Activated CD4-positive, alpha-beta T cell treated with anti-CD3 and anti-CD28 coated beads, Interleukin-2, Interleukin-6, amounts not matched to agents 100 ng/mL and 50 ng/mL, durations not matched to agents 16 hours and 8 hours (primary cell): ENCODE data around the gene OR8B8.
"Not testable (repeated sequence)": the region's sequence is repeated elsewhere in the genome, so short reads cannot be mapped to it uniquely, and the experiment has no call there.

Experiments used
- DNase-seq: peaks from one replicate; pipeline ENCODE4 v3.0.0-alpha.2; 2020

Gene OR8B8, protein sequence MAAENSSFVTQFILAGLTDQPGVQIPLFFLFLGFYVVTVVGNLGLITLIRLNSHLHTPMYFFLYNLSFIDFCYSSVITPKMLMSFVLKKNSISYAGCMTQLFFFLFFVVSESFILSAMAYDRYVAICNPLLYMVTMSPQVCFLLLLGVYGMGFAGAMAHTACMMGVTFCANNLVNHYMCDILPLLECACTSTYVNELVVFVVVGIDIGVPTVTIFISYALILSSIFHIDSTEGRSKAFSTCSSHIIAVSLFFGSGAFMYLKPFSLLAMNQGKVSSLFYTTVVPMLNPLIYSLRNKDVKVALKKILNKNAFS

DNA sequence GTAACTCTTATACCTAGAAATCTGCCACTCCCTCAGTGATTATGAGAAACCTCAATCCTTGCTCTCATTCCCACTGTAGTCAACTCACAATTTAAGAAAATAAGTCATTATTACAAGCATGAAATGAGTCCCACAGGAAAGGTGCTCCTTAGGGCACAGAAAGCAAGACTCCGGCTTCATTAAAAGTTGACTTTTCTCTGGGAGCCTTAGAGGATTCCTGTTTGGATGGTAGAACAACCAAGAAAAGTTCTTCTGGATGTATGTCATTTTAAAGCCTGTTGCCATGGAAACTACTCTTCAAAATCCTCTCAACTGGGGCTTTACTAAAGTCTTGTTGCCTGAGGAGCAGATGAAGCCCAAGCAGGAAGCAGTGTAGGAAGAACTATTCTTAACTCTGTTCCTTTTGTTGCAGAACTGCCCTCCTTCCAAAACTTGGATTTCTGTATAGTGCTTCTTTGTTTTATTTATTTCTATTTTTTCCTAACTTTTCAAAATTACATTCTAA is at the start of gene OR8B8:
Gene OR8B8 (minus strand): TSS at position 51 of the 505 bp plus-strand sequence. CDS start 4,611 bp downstream, outside the sequence.
- DNase-seq: no peak

DNA sequence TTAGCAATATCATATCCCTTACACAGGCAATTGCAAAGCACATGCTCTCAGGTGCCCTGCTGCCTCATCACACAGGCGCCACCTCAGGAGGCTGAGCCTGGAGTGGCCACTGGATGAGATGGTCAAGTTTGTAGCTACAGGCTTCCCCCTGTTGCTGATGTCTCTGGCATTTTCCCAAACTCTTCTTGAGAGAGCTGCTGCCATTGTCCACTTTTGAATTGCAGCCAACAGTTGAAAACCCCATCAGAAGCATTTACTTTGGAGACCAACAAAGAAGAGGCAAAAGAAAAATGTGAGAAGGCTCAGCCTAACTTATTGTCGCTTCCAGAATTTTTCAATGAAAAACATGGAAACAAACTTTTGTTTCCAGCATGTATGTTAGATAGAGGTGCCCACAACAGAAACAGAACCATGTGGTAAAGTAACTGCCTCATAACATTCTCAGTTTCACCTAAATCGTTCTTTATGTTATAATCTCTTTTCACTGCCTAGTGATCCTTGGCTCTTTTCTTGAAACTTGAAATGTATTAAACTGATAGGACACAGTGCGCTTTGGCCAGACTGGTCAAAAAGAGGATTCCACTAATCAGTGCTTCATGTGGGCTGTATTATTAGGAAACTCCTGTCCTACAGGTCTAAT is 47.6 kb upstream of the OR8B8 start:
- DNase-seq: no peak

DNA sequence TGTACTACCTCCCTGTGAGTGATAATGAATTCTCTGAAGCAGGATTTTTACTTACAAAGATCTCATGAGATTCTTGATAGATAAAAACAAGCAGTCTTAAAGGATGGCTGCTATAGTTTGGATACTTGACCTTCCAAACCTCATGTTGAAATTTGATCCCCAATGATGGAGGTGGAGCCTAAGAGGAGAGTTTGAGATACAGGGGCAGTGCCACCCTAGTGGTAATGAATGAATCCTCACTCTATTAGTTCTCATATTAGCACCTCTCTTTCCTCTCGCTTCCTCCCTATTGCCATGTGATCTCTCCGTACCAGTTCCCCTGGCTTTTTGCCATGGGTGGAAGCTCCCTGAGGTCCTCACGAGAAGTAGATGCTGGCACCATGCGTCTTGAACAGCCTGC is 37.9 kb upstream of the OR8B8 start:
- DNase-seq: no peak

DNA sequence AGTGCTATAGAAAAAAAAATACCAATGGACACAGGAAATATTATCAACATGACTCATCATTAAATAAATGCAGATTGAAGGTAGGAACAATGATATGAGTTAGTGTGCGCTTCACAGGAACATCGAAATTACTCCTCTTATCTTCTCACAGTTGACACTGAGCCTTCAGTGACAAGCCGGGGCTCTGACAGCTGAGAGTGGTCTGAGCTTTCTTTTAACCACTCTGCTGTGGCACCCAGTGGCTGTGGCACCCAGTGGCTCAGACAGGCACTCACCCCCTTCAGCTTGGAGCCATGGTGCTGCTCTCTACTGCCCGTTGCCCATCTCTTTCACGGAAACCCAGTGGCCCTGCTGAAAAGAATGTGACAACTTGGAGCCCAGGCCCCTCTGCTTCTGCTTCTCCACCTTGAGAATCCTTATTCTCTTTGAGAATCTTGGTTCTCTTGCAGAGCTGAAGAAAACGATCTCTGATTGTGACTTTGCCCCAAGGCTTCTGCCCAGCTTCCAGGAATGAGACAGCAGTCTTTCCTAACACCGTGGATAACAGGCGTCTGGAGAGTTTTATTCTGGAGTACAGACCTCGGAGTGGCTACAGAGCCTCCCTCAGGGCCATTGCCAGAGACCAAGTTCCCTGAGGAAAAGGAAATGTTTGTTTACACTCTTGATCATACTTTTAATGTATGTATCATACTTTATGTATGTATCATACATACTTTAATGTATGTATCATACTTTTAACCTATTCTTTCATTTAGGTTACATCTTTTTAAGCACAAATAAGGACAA is 37.1 kb upstream of the OR8B8 start:
- no peak for DNase-seq

DNA sequence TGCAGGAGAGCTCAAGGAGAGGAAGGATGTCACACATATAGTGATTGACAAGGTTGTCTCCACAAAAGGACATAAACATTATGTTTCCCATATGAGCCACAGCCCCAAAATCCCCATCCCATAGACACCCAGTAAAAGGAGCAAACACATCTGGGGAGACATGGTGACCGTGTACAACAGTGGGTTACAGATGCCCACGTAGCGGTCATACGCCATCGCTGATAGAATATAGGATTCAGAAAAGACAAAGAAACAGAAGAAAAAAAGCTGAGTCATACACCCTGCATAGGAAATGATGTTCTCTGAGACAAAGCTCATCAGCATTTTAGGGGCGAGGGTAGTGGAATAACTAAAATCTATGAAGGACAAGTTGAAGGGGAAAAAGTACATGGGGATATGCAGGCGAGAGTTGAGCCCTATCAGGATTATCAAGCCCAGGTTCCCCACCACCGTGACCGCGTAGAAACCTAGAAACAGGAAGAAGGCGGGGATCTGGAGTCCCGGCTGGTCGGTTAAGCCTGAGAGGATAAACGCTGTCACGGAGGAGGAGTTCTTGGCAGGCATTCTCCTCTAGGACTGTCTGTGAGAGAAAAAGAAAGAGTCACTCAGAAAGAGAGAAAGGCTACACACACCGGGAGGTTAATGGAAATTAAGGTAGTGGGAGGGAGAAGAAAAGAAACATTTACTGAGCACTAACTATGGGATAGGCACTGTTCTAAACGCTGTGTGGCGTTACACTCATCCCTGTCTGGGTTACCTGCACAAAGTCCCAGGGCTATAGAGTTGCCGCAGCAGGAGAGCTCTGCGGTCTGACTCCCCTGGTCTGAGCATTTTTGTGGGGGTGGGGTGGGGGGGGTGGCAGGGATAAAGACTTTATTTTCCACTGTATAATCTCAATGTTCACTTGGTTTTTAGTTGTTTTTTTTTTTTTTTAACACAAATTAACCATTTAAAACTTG is 36.1 kb upstream of the OR8B8 start:
- peak; percentile 39 for DNase-seq

DNA sequence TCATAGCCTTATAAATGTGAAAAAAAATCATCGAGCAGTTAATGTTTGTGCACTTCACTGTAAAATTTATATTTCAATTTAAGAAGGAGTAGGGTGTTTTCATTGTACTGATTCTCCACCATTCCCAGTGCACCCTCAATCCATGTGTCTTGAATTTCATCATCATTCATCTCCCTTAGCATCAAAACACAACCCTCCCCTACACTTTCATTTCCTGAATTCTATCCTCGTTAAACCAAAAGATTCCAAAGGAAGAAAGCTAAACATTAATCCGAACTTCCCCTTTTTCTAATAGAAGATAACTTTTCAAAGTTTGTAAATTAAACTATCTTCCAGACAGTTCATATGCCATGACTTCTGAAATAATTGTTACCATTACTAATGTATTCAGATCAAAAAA is 34.1 kb upstream of the OR8B8 start:
- no peak for DNase-seq

DNA sequence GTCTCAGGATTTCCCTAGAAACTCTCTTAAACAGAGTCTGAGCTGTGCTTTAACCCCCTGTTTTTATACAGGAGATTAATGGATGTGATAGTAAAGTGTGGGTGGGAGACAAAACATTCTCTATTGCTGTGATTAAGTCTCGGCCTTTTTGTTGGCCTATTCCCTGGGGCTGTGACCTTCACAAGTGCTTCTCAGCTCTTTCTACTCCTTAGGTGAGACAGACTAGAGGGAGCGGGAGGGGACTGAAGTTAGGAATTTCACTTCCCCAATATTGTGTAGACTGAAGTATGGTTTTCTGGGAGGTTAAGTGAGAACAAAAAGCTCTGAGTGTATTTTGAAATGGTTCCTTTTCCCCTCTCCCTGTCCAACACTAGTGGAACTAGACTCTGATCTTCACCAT is 29.8 kb upstream of the OR8B8 start:
- no peak for DNase-seq

DNA sequence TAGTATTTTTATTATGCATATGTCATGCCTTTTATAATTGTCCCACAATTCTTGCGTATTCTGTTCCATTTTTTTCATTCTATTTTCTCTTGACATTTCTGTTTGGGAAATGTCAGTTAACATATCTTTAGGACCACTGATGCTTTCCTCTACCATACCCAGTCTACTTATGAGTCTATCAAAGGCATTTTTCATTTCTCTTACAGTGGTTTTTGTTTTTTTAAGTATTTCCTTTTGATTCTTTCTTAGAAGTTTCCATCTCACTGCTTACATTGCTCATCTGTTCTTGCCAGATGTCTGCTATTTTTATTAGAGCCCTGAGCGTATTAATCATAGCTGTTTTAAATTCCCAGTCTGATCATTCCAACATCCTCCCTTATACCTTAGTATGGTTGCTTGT is 29.3 kb upstream of the OR8B8 start:
- DNase-seq: no peak

DNA sequence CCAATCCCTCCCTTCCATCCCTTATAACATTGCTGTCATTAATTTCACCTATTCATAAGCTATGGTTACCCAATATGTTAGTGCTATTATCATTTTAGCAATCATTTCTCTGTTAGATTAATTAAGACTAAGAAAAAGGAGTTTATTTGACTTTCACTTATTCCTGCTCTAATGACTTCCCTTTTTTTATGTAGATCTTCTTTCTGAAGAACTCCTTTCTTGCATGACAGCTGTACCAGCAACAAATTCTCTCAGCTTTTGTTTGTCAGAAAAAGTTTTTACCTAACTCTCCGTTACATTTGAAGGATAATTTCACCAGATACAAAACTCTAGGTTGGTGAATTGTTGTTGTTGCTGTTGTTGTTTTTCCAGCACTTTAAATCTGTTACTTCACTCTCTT is 28.6 kb upstream of the OR8B8 start:
- DNase-seq: no peak

DNA sequence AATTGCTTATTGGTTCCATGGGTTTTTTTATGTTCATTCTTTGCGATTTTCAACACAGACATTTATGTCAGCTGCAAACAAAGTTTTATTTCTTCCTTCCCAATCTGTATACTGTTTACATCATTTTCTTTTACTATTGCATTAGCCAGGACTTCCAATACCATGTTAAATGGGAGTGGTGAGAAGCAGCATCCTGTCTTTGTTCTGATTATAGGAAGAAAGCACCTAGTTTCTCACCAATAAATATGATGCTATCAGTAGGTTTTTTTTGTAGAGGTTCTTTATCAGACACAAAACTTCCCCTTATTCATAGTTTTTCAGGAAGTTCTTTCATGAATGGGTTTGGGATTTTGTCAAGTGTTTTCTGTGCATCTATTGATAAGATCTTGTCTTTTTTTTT is 28.0 kb upstream of the OR8B8 start:
- no peak for DNase-seq

DNA sequence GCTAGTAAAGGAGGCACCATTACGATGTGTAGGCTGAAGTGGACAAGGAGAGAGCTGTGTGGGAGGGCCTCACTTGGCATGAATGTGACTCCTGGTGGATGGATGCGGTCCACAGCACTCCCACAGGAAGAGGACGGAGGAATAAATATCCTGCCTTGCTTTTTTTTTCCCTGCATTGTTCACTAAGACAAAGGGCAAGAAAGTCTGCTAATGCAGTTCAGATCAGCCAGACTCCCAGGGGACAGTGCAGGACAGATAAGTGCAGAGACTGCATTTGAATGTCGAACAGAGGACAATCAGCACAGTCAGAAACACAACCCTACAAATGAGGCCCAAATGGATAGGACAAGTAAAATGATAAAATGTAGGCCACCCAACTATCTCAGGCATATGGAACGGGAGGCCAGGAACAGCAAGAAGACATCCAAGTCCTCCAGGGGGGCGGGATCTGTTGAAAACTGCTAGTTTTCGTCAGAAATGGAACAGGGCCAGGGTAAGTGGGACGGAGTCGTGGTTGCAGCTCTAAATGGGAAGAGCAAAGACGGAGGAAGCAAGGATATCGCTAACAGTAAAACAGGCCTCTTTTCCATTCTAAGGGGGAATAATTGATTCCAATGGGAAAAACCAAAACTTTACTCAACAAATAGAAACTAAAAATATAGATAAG is 25.2 kb upstream of the OR8B8 start:
- DNase-seq: no peak

DNA sequence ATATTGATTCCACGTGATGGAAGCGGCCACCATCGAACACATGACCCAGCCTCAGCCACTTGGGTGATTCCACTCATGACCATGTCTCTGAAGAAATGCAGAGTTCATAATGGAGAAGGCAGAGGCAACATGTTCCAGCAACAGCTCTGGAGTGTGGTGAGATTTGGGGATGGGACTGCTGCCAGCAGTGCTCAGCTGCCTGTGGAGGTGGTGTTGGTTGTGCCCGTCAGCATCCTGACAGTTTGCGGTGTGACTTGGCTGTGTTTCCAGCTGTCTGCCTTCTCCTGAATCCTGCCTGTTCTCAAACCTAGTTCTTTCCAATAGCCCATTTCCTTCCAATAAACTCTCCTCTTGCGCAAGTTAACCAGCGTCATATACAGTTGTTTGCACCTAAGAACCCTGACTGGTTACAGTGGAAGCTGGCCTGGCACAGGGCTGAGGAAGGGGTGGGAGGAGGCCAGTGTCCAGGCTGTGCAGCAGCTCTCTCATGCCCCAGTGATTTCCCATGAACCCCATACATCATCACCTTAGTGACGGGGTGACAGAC is 22.0 kb upstream of the OR8B8 start:
- no peak for DNase-seq

DNA sequence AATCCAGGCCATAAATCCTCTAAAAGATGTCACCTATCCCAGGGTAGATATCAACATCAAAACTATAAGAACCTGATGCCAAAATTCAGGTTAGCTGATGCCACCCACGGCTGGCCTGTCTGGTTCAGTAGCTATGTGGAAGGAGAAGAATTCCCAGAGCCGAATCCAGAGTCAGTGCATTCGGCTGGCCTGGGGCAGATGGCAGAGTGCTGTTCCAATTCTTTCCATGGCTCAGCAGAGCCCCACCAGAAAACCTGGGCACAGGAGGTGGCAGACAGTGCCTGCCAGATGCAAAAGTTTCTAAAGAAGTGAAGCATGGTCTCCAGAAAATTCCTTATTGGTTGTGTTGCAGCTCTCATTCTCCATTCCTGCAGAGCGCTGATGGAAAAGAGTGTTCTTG is 19.9 kb upstream of the OR8B8 start:
- no peak for DNase-seq

DNA sequence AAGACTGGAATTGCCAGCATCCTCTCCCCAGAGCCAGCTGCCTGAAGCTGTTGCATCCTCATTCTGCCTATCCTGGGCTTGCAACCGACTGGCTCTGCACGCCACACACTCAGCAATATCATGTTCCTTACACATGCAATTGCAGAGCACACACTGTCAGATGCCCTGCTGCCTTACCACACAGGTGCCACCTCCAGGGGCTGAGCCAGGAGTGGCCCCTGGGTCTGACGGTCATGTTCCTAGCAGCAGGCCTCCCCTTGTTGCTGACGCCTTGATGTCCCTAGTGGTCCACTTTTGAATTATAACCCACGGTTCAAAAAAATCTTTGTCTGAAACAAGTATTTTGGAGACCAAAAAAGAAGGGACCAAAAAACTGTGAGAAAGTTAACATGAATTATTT is 18.5 kb upstream of the OR8B8 start:
- DNase-seq: no peak

DNA sequence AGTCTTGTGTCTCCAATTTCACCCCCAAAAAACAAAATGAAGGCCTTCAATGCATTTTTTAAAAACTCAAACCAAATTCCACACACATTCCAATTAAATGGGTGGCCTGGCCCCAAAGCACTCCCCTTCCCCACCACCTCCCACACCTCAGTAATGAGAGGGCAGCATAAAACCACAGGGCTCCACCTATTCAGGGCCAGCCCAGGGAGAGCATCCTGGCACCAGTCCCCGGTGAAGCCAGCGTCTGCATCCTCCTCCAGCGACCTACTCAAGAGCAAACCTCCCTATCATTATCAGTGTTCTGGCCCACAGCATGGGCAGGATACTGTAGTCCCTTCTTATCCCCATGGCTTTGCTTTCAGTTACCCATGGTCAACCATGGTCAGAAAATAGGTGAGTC is 17.8 kb upstream of the OR8B8 start:
- DNase-seq: no peak

DNA sequence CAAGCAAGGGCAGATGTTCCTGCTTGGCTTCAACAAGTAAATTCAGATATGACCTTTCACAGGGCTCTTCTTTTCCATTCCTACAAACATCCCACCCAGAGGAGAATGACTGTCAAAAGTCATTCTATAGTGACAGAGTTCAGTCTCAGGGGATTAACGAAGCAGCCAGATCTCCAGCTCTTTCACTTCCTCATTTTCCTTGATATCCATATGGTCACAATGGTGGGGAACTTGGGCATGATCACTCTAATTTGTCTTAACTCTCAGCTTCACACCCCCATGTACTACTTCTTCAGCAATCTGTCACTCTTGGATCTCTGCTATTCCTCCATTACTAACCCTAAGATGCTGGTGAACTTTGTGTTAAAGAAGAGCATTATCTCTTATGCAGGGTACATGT is 15.0 kb upstream of the OR8B8 start:
- DNase-seq: no peak

DNA sequence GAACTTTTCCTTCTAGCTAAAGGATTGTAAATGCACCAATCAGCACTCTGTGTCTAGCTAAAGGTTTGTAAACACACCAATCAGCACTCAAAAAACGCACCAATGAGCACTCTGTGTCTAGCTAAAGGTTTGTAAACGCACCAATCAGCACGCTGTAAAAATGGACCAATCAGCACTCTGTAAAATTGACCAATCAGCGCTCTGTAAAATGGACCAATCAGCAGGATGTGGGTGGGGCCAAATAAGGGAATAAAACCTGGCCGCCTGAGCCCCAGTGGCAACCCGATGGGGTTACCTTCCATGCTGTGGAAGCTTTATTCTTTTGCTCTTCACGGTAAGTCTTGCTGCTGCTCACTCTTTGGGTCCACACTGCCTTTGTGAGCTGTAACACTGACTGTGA is 13.9 kb upstream of the OR8B8 start:
- not testable (repeated sequence) for DNase-seq

DNA sequence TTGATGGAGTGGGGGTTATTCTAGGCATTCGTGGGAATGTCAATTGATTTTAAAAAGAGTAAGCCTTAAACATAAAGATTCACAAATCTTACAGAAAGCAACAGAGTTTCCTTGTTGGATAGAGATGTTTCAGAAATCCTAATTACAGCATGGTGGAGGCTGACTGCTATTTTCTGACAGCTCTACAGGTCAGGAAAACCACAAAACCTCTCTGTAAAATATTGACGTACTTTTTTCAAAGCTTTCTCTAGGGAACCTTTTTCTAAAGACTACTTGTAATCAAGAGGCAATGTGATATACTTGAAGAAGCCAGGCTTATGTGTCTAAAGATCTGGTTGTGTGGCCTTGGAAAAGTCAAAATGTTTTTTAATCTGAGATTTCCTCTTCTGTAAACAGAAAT is 9.1 kb upstream of the OR8B8 start:
- DNase-seq: no peak

DNA sequence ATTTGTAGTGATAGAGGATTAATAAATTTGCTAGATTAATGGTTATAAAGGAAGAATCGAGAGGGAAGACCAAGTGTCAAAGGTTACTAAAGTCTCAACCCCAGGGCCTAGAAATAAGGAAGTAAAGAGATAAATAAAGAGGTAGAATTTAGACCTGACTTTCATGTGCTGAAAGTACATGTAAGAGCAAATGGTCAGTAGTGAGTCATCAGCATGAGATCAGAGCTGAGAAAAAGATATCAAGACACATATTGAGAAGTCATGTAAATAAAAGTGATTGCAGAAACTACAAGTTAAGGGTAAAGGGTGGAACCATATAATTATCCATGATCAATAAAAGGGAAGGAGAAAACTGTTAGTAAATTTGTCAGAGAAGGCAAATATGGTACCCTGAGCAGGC is 1.4 kb upstream of the OR8B8 start:
- DNase-seq: no peak

DNA sequence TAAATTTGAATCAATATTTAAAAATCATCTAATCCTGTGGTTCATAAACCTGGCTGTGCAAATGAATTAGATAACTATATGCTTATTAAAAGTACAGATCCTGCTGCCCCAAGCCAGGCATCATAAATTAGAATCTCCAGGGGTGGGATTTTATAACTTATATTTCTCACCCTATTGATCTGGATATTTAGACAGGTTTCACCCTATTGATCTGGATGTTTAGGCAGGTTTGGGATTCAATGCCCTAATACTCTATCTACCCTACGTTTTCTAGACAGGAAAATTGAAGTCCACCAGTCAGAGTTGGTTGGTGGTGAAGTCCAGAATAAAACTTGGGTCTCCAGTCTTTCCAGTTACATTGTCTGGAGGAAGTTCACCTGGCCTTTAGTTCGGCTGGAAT is 2.6 kb downstream of the OR8B8 start:
- no peak for DNase-seq

DNA sequence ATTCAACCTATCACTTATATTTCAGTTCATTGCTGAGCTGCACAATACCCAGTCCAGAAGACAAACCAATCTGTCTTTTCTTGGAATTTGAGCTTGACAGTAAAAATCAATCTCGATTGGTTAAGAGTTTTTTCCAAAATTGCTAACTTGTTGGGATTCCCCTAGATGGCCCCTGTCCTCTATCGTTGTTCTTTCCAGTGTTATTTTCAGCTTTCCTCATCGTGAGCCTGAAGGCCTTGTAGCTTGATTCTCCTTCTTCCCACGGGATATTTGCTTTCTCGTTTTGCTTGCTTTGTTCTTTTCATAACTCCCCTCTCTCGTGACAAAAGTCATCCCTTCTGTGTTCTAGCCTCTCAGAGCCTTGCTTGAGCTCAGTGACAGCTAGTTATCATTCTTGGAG is 3.1 kb downstream of the OR8B8 start:
- no peak for DNase-seq

DNA sequence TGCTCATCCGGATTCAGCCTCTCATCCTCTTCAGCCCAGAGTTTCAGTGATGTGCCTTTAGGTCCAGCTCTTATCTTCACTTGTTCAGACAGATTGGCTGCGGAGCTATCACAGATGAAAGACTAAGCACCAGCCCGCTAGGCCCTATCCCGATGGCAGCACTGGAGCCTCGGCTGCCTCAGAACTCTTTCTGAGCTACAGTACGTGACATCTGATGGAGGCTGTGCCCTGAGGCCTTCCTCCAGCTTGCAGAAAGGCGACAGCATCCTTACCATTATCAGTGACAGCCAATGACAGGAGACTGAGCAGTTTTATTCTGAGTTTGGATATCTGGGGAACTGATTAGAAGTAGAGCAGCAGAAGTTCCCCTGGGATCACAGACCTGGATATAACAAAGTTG is 4.0 kb downstream of the OR8B8 start:
- no peak for DNase-seq
